ENCODE results near the gene POLH. TPM values are rescaled to one million over a fixed set of nuclear protein-coding genes. Genes with fewer than 3 reads are reported as not detected.
A peak's percentile ranks its signal among the peaks of the same experiment; 100 is the strongest.
"Not testable (repeated sequence)": the region's sequence is repeated elsewhere in the genome, so short reads cannot be mapped to it uniquely, and the experiment has no call there.

POLH gene
- total and polyA plus RNA-seq, 2 donors (not counting 1 experiment from before 2014, with no cell fraction given), result 19.0 to 21.8 TPM

DNA sequence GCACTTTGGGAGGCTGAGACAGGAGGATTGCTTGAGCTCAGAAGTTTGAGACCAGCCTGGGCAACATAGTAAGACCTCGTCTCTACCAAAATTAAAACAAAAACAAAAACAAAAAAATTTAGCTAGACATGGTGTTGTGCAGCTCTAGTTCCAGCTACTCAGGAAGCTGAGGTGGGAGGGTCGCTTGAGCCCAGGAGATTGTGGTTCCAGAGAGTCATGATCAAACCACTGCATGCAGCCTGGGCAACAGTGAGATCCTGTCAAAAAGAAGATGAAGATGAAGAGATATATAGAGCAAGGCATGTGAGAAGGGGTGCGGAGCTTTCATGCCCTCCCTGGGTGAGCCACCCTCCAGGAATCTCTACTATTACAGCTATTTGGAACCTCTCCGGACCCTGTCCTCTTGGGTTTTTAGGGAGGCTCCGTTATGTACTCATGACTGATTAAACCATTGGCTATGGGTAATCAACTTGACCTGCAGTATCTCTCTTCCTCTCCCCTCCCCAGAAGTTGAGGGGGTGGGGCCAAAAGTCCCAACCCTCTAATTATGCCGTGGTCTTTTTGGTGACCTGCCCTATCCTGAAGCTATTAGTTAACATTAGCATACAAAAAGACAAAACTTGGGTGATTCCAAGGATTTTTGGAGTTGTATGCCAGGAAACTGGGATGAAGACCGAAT, 9.0 kb downstream of the POLH start:
- DNase-seq (ENCODE audit: low read depth in 2 of 2), result peak in 1 of 2 donors; percentile 59
- Histone ChIP-seq H3K79me2 (ENCODE audit: control insufficient read depth, insufficient read depth, low read length) (peaks cover 13% of the 10 kb centered on the region), H3K4me2 (ENCODE audit: extremely low read depth, insufficient read depth, low read length) (no peak overlapping the region), H3K36me3 (ENCODE audit: control insufficient read depth, insufficient read depth, low read length) (peaks cover 10% of the 10 kb centered on the region), H4K20me1 (ENCODE audit: control insufficient read depth, extremely low read depth, insufficient read depth, low read length) (no peaks in the 10 kb centered on the region), H3K9me3 (ENCODE audit: control insufficient read depth, insufficient read depth, low read depth, low read length) (no peaks in the 10 kb centered on the region), H2AFZ (ENCODE audit: low read length) (no peak overlapping the region), H3K4me1 (ENCODE audit: control insufficient read depth, extremely low read depth, insufficient read depth, low read length) (no peaks in the 10 kb centered on the region), H3K9ac (ENCODE audit: insufficient read depth, low read length) (no peak overlapping the region), H3K27ac (ENCODE audit: insufficient read depth, low read length) (no peak overlapping the region), H3K4me3 (replicated peaks in 1 of 4; ENCODE audit: control extremely low read depth in 1 of 4, insufficient read depth in 1 of 4, low read depth in 3 of 4, low read length in 4 of 4) (no peak overlapping the region), H3K27me3 (ENCODE audit: control insufficient read depth, insufficient read depth, low read length) (no peaks in the 10 kb centered on the region)
- TF ChIP-seq, protein P1, sequence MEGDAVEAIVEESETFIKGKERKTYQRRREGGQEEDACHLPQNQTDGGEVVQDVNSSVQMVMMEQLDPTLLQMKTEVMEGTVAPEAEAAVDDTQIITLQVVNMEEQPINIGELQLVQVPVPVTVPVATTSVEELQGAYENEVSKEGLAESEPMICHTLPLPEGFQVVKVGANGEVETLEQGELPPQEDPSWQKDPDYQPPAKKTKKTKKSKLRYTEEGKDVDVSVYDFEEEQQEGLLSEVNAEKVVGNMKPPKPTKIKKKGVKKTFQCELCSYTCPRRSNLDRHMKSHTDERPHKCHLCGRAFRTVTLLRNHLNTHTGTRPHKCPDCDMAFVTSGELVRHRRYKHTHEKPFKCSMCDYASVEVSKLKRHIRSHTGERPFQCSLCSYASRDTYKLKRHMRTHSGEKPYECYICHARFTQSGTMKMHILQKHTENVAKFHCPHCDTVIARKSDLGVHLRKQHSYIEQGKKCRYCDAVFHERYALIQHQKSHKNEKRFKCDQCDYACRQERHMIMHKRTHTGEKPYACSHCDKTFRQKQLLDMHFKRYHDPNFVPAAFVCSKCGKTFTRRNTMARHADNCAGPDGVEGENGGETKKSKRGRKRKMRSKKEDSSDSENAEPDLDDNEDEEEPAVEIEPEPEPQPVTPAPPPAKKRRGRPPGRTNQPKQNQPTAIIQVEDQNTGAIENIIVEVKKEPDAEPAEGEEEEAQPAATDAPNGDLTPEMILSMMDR (conservative IDR thresholded peaks at IDR 0.05 in 1 of 2, IDR thresholded peaks at IDR 0.05 in 1 of 2; ENCODE audit: low read depth in 1 of 2, low read length in 2 of 2), result no peak
- no peak for TF ChIP-seq EZH2 (IDR thresholded peaks at IDR 0.05; ENCODE audit: low read length, missing control alignments)

DNA sequence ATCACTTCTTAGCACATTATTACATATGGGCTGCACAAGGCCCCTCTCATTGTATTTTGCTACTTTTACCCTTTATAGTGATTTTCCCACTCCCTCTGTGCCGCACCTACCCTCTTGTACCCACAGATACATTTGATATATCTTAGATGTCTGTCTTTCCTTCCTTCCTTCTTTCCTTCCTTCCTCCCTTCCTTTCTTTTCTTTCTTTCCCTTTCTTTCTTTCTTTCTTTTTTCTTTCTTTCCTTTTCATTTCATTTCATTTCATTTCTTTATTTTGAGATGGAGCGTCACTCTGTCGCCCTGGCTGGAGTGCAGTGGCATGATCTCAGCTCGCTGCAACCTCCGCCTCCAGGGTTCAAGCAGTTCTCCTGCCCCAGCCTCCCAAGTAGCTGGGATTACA, 12.2 kb downstream of the POLH start:
- peaks cover 6% of the 10 kb centered on the region for H3K79me2 ChIP-seq (ENCODE audit: control insufficient read depth, insufficient read depth, low read length)

GRCh38 chr6:43589564-43589963, 13.6 kb downstream of the POLH start:
- H3K27ac ChIP-seq (ENCODE audit: insufficient read depth, low read length); H3K9ac ChIP-seq (ENCODE audit: insufficient read depth, low read length); H3K27me3 ChIP-seq (ENCODE audit: control insufficient read depth, insufficient read depth, low read length); H2AFZ ChIP-seq (ENCODE audit: low read length); H3K4me2 ChIP-seq (ENCODE audit: extremely low read depth, insufficient read depth, low read length); H3K4me1 ChIP-seq (ENCODE audit: control insufficient read depth, extremely low read depth, insufficient read depth, low read length); H3K79me2 ChIP-seq (ENCODE audit: control insufficient read depth, insufficient read depth, low read length); DNase-seq (ENCODE audit: low read depth in 2 of 2); H4K20me1 ChIP-seq (ENCODE audit: control insufficient read depth, extremely low read depth, insufficient read depth, low read length); H3K9me3 ChIP-seq (ENCODE audit: control insufficient read depth, insufficient read depth, low read depth, low read length); H3K4me3 ChIP-seq (replicated peaks in 1 of 4; ENCODE audit: control extremely low read depth in 1 of 4, insufficient read depth in 1 of 4, low read depth in 3 of 4, low read length in 4 of 4); H3K36me3 ChIP-seq (ENCODE audit: control insufficient read depth, insufficient read depth, low read length): not testable (repeated sequence)

More for the DNA sequence above, 12.2 kb downstream of the POLH start:
- Histone ChIP-seq H3K27ac (ENCODE audit: insufficient read depth, low read length) (no peak overlapping the region), H3K9me3 (ENCODE audit: control insufficient read depth, insufficient read depth, low read depth, low read length) (no peaks in the 10 kb centered on the region), H3K9ac (ENCODE audit: insufficient read depth, low read length) (no peak overlapping the region), H4K20me1 (ENCODE audit: control insufficient read depth, extremely low read depth, insufficient read depth, low read length) (no peaks in the 10 kb centered on the region), H3K27me3 (ENCODE audit: control insufficient read depth, insufficient read depth, low read length) (no peaks in the 10 kb centered on the region), H3K36me3 (ENCODE audit: control insufficient read depth, insufficient read depth, low read length) (peaks cover 10% of the 10 kb centered on the region), H2AFZ (ENCODE audit: low read length) (no peak overlapping the region), H3K4me1 (ENCODE audit: control insufficient read depth, extremely low read depth, insufficient read depth, low read length) (no peaks in the 10 kb centered on the region), H3K4me3 (replicated peaks in 1 of 4; ENCODE audit: control extremely low read depth in 1 of 4, insufficient read depth in 1 of 4, low read depth in 3 of 4, low read length in 4 of 4) (no peak overlapping the region), H3K4me2 (ENCODE audit: extremely low read depth, insufficient read depth, low read length) (no peak overlapping the region)
- DNase-seq (ENCODE audit: low read depth in 2 of 2), result no peak
- TF ChIP-seq EZH2 (IDR thresholded peaks at IDR 0.05; ENCODE audit: low read length, missing control alignments), result no peak
- TF ChIP-seq, protein P1 (conservative IDR thresholded peaks at IDR 0.05 in 1 of 2, IDR thresholded peaks at IDR 0.05 in 1 of 2; ENCODE audit: low read depth in 1 of 2, low read length in 2 of 2), result no peak

Measured in fibroblast of lung (primary cell).